GM19397 (cell line): ENCODE data around the gene PLEKHA7.

ENCODE experiments used
- ATAC-seq: cut with Tn5 transposase; IDR thresholded peaks from one replicate; pipeline ENCODE4 v1.9.1; 2021; ENCODE audit warnings: mild to moderate bottlenecking, moderate library complexity; ENCODE audit not compliant: unreplicated experiment

Gene PLEKHA7

DNA sequence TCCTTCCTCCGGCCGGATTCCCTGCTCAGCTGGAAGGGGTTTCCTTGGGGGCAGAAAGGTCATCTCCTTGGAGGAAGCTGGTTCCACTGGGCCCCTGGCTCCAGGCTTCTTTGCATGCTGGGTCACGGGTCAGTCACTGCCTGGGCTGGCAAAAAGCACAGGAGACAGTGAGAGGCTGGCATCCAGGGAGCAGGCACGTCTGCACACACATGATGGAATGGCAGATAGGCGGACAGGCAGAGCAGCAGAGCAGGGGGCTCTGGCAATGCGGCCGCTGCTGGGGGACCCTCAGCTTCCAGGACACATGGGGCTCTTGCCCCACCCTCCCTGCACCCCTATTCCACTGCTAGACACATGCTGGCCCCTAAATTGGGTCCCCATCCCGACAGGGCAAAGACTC is 235.3 kb downstream of the PLEKHA7 start:
- ATAC-seq = no peak

DNA sequence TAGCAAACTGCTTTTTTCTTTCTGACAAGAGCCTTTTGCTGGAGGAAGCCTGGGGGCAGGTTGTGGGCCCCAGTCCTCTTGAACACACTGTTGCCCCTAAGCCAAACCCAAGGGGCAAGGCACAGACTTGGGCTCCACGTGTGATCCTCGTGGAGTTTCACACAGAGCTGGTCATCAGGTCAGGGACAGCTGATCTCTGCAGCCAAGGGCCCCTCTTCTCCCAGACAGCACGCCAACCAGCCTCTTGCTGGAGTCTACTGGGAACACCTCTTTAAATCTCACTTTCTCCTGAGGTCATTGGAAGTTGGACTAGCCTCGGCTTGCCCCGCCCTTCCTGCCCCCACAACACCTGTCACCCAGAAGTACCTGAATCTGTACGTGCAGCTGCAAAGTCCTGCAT is 235.9 kb downstream of the PLEKHA7 start:
- ATAC-seq = no peak

DNA sequence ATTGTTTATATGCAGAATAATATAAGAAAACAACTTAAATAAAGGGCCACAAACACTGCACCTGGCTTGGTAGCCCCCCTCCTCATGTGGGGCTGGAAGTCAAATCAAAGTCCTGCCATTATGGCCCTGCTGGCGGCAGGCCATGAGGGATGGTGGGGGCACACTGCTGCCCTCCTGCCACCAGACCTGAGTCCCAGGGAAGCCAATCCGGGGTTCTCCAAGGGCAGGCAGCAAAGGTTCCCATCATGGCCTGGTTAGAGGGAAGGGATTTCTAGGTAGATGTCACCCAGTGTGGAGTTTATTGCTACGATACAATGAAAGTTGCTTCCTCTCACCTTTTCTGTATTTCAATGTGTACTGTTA is 236.6 kb downstream of the PLEKHA7 start:
- no peak for ATAC-seq

DNA sequence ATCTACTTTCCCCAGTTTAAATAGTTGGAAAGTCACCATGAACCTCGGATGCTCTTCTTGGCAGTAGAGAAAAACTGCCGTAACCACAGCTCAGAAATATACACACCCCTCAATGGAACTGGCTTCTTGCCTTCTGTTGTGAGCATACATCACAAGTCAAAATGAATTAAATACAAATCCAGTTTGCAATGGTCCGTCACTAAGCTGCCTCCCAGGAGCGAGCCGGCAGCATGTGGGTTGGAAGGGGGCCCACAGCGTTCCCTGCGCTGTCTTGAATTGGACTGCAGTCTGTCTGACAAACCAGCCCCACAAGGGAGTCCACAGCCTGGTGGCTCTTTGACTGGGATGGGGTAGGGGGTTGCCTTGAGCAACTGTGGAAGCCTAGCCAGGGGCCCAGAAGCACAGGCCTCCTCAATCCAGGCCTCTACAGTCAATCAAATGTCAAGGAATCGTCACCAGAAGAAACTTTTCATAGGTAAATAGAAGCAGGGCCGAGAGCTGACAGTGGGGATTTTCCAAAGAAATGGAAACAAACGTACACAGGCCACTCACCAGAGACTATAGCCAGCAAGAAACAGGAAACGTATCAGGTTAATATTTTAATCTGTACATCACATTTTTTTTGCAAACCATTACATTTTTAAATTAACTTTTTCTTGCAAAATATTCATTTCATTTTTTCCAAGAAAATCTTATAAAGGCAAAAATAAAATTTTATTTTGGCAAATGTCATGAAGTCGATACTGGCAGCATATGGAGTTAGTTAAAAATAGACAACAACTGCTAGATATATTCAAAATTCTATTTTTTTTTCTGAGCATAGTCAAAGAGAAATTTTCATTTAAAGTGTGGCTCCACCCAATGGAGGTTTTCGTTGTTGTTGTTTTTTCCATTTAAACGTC is 237.3 kb downstream of the PLEKHA7 start:
- ATAC-seq = no peak

GRCh38 chr11:16775614-16776283 is 238.5 kb downstream of the PLEKHA7 start:
- no peak for ATAC-seq

DNA sequence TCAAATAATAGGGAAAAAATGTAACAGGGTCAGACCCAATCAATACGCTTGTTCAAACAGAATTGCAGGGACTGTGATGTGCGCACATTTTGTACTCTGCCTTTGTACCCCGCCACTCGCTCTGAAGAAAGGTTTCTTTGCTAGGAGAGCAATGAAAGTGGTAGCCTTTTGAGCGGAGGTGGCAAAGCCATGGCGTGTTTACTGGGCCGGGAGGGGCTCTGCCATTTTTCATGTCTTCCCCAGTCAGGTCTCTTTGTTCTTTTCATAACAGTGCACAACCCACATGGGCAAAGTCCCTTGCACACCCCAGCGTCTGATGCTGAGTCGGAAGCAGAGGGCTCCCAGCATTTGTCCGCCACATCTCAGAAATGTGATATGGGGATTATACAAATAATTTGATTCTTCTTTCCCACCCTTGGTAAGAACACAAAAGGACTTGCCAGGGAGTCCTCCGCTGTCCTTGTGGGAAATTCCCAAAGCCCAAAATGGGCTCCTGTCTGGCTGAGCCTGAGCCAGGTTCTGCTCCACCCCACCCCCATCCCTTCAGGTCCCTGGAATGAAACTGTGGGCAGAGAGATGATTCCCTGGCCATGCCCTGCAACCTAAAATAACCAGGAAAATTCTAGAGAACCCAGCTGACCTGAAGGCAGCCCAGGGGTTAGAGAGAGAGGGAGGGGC is 239.1 kb downstream of the PLEKHA7 start:
- ATAC-seq = no peak

DNA sequence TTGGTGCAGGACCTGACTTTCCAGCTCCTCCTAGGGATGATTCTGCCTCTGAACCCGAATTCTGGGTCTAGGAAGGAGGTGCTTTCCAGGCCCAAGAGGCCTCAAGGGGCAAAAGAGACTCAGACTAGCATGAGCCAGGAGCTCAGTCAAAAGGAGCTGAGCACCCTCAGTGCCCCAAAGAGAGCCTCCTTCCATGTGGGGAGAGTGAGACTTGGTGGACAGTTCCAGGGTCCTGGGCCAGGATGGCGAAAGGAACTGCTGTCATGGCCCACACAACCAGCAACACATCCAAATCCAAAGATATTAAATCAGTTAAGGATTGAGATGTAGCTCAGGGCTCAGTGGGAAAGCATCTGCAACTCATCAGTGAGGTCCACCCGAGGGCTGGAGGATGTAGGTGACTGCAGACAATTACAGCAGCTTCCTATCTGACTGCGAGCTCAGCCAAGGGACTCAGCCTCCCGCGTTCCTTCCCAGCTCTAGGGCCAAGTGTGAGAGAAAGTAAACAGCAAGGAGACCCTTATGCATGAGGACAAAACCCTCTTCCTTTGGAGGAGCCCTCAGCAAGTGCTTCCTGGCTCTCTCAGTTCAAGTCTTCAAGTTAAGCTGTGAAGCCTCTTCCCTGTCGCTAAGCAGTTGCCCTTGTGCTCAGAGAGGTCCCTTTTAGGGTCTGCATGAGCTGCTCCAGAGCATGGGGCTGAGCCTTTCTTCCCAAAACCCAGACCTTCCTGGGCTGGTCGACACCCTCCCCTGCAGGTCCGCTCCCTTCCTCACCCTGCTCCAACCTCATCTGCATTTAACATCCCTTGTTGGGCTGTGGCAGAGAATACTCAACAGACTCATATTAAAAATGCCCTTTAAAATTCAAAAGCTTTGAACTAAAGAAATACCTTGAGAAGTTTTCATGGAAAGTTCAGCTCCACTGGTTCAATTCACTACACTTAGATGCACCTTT is 240.0 kb downstream of the PLEKHA7 start:
- ATAC-seq = no peak

- ATAC-seq = no peak
These were observed 242.1 kb downstream of the PLEKHA7 start for GRCh38 chr11:16772141-16772512.

GRCh38 chr11:16771350-16772140 is 242.7 kb downstream of the PLEKHA7 start:
- no peak for ATAC-seq

GRCh38 chr11:16770016-16770415 is 244.2 kb downstream of the PLEKHA7 start:
- ATAC-seq = no peak

GRCh38 chr11:16769386-16769785 is 244.8 kb downstream of the PLEKHA7 start:
- ATAC-seq = no peak

DNA sequence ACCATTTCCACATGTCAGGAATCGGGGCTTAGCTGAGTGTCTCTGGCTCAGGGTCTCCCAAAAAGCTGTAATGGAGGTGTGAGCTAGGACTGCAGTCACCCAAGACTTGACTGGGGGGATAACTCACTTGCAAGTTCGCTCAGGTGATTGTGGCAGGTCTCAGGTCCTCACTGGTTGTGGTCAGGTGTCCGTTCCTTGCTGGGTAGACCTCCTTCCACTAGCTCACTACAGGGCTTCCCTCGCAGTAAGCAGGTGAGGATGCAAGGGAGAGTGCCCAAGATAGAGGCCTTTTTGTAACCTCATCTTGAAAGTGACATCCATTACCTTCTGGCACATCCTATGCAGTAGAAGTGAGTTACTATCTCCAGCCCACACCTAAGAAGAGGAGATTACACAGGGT is 246.3 kb downstream of the PLEKHA7 start:
- ATAC-seq = no peak

- no peak for ATAC-seq
These were observed 247.1 kb downstream of the PLEKHA7 start for GRCh38 chr11:16767137-16767536.

DNA sequence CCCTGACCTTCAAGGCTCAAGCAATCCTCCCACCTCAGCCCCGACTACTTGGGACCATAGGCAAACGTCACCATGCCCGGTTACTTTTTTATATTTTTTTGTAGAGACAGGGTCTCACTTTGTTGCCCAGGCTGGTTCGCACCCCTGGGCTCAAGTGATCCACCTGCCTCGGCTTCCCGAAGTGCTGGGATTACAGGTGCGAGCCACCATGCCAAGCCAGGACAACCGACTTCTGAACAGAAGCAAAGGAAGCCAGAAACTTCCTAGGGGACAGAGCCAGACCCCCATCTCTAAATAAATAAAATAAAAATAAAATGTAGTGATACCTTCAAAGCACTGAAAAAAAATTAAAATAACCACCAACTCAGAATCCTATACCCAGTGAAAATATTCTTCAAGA is 249.3 kb downstream of the PLEKHA7 start:
- ATAC-seq = no peak

GRCh38 chr11:16763746-16764145 is 250.5 kb downstream of the PLEKHA7 start:
- no peak for ATAC-seq

DNA sequence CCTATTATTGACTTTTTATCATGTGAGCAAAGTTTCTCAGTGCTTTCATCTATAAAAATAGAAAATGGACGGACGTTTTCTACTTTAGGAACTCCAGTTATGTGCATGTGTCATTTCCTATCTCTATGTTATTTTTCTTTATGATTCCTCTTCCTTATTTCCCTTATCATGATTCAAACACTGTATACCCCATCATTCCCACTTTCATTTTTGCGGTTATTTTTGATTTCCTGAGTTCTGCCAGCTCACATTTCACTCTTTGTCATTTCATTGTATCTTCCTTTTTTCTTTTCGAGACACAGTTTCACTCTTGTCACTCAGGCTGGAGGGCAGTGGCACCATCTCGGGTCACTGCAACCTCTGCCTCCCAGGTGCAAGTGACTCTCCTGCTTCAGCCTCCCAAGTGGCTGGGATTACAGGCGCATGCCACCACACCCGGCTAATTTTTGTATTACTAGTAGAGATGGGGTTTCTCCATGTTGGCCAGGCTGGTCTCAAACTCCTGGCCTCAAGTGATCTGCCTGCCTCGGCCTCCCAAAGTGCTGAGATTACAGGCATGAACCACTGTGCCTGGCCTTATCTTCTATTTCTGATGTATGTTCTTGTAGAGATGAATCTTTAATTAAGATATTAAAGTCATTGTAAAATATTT is 254.2 kb downstream of the PLEKHA7 start:
- ATAC-seq = no peak

GRCh38 chr11:16758382-16759024 is 255.7 kb downstream of the PLEKHA7 start:
- ATAC-seq = no peak

DNA sequence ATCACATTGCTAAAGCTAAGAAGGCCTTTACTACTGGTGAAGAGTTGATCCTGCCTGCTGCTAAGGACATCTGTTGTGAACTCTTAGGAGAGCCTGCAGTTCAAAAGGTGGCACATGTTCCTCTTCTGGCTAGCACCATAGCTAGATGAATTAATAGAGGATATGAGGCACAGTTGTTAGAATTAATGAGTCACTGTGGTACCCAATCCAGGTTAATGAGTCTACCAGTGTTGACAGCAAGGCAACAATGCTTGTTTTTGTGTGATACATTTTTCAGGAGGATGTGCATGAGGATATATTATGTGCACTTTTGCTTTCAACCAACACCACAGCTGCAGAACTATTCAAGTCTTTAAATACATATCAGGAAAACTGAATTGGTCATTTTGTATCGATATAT is 263.8 kb downstream of the PLEKHA7 start:
- no peak for ATAC-seq

DNA sequence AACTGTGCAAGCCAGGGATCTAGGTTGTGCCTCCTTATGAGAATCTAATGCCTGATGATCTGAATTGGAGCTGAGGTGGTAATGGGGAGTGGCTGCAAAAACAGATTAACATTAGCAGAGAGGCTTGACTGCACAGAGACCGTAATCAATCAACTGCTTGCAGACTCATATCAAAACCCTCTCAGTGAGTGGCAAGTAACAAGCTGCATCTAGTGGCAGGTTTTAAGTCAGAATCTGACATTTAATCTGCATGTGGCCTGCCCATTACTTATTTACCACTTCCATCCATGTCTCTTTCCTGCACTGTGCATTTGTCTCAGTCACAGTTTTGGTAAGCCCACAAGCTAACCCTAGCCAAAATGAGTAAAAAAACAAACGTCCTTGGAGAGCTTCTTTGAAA is 264.5 kb downstream of the PLEKHA7 start:
- no peak for ATAC-seq
